H1 (cell line): ENCODE measurements around the gene ZNF483. TPM values are rescaled to one million over a fixed set of nuclear protein-coding genes. Genes with fewer than 3 reads are reported as not detected.

Experiments
- EGR1 ChIP-seq: IDR thresholded peaks from 2 replicates; pipeline ENCODE4 v1.6.1; 2011; ENCODE audit warnings: low read depth, low read length, borderline replicate concordance
- FOSL1 ChIP-seq: IDR thresholded peaks from 2 replicates; pipeline ENCODE4 v1.6.1; 2011; ENCODE audit warnings: mild to moderate bottlenecking, low read depth, low read length, moderate library complexity; ENCODE audit not compliant: insufficient read depth
- YY1 ChIP-seq: IDR thresholded peaks from 2 replicates; pipeline ENCODE4 v1.6.1; 2011; ENCODE audit warnings: low read depth, mild to moderate bottlenecking, low read length
- polyA plus RNA-seq, 7 experiments: library from polyadenylated mRNA; depleted of rRNA in 3 of 7; stranded (reverse) in 5 of 7; unstranded in 2 of 7; fragments of >200 nt in 5 of 7; fragments of 200-250 nt in 2 of 7; gene quantifications; 1 replicate in 5 of 7; 2 replicates in 1 of 7; 4 replicates in 1 of 7; pipeline versions ENCODE4 v1.2.1 to v1.2.3, GENCODE V29; 2011 to 2013; ENCODE audit warnings: missing spikeins in 2 of 7, mixed read lengths in 2 of 7
- total RNA-seq: library from RNA; stranded (reverse); fragmentation: NEBNext Ultra II Directional; extraction: Animal tissue kit (Norgen Biotek cat#: 25700); gene quantifications from 2 replicates; pipeline ENCODE4 v1.2.1, GENCODE V29; 2021
- TF ChIP-seq, protein P1 (sequence below): IDR thresholded peaks from 2 replicates; pipeline ENCODE4 v1.6.1; 2012; ENCODE audit warnings: low read length, inconsistent platforms
- TF ChIP-seq, protein P2 (sequence below): IDR thresholded peaks from 2 replicates; pipeline ENCODE4 v1.6.1; 2011; ENCODE audit warnings: low read length, improper control_type of control experiment

The ZNF483 gene
- total and polyA plus RNA-seq, 2 of the 8 experiments (the other 6 are each of a cell fraction or from before 2014, with no cell fraction given), result 4.8 to 83.8 TPM

DNA sequence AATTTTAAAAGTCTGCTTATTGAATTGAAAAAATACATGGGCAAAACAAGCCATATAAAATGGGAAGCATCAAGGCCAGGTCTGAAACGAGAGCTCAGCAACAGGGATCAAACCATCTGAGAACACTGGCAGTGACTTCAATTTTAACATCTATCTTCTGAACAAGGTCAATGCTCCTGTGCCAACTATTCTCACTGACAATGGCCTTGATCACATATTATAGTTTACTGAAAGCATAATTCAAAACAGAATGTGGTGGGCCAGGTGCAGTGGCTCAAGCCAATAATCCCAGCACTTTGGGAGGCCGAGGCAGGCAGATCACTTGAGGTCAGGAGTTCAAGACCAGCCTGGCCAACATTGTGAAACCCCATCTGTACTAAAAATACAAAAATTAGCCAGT is 49.8 kb upstream of the ZNF483 start (continued):
- TF ChIP-seq, protein P1, sequence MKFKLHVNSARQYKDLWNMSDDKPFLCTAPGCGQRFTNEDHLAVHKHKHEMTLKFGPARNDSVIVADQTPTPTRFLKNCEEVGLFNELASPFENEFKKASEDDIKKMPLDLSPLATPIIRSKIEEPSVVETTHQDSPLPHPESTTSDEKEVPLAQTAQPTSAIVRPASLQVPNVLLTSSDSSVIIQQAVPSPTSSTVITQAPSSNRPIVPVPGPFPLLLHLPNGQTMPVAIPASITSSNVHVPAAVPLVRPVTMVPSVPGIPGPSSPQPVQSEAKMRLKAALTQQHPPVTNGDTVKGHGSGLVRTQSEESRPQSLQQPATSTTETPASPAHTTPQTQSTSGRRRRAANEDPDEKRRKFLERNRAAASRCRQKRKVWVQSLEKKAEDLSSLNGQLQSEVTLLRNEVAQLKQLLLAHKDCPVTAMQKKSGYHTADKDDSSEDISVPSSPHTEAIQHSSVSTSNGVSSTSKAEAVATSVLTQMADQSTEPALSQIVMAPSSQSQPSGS, result no peak
- TF ChIP-seq YY1 (no peak), EGR1 (no peak), FOSL1 (no peak)
- TF ChIP-seq, protein P2, sequence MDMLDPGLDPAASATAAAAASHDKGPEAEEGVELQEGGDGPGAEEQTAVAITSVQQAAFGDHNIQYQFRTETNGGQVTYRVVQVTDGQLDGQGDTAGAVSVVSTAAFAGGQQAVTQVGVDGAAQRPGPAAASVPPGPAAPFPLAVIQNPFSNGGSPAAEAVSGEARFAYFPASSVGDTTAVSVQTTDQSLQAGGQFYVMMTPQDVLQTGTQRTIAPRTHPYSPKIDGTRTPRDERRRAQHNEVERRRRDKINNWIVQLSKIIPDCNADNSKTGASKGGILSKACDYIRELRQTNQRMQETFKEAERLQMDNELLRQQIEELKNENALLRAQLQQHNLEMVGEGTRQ, result no peak
- TF ChIP-seq, all 59 proteins: peak for 0
